Parathyroid adenoma (tissue), 2 donors: ENCODE measurements around the gene ZBTB38.

Experiments used
- H2AFZ ChIP-seq: fragments of 300-600 bp; sonication (generic); one replicate; pipeline ENCODE4 v1.7.0; 2017; ENCODE audit warnings: antibody characterized with exemption, mild to moderate bottlenecking
- H3K27ac ChIP-seq: fragments of 300-600 bp; sonication (generic); one replicate; pipeline ENCODE4 v1.7.0; 2017
- H3K27me3 ChIP-seq: fragments of 300-600 bp; sonication (generic); one replicate; pipeline ENCODE4 v1.7.0; 2017; ENCODE audit warnings: low read length; ENCODE audit not compliant: control insufficient read depth, insufficient read depth
- H3K36me3 ChIP-seq: fragments of 300-600 bp; sonication (generic); one replicate; pipeline ENCODE4 v1.7.0; 2017; ENCODE audit warnings: low read length; ENCODE audit not compliant: control insufficient read depth, insufficient read depth
- H3K4me1 ChIP-seq: fragments of 300-600 bp; sonication (generic); one replicate; pipeline ENCODE4 v1.7.0; 2017; ENCODE audit warnings: control low read depth
- H3K4me2 ChIP-seq: fragments of 300-600 bp; sonication (generic); one replicate; pipeline ENCODE4 v1.7.0; 2017; ENCODE audit warnings: low read length
- H3K4me3 ChIP-seq: fragments of 300-600 bp; sonication (generic); one replicate; pipeline ENCODE4 v1.7.0; 2017; ENCODE audit warnings: low read depth, low read length
- H3K79me2 ChIP-seq: fragments of 300-600 bp; sonication (generic); one replicate; pipeline ENCODE4 v1.7.0; 2017; ENCODE audit warnings: control low read depth
- H3K9ac ChIP-seq: fragments of 300-600 bp; sonication (generic); one replicate; pipeline ENCODE4 v1.7.0; 2017; ENCODE audit warnings: mild to moderate bottlenecking
- H3K9me3 ChIP-seq: fragments of 300-600 bp; sonication (generic); one replicate; pipeline ENCODE4 v1.7.0; 2017; ENCODE audit warnings: low read length; ENCODE audit not compliant: control insufficient read depth
- TF ChIP-seq, protein P1 (sequence below): fragments of 300-600 bp; sonication (generic); IDR thresholded peaks from one replicate; pipeline ENCODE4 v1.7.0; 2017; ENCODE audit warnings: antibody characterized with exemption, mild to moderate bottlenecking
- donor health status: primary hyperparathyroidism.

ZBTB38 gene

DNA sequence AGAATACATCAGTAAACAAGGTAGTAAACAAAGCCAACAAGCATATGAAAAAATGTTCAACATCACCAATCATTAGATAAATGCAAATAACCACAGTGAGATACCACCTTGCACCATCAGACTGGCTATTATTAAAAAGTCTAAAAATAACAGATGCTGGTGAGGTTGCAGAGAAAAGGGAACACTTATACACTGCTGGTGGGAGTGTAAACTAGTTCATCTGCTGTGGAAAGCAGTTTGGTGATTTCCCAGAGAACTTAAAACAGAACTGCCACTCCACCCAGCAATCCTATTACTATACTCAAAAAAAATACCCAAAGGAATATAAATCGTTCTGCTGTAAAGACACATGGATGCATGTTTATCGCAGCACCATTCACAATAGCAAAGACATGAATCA, 30.3 kb upstream of the ZBTB38 start:
- Histone ChIP-seq H2AFZ (no peak overlapping the region), H3K4me2 (no peak overlapping the region), H3K36me3 (no peaks in the 10 kb centered on the region), H3K4me3 (no peak overlapping the region), H3K9me3 (no peaks in the 10 kb centered on the region), H3K9ac (no peak overlapping the region), H3K27me3 (no peaks in the 10 kb centered on the region), H3K79me2 (no peaks in the 10 kb centered on the region), H3K4me1 (no peaks in the 10 kb centered on the region), H3K27ac (no peak overlapping the region)
- TF ChIP-seq, protein P1, sequence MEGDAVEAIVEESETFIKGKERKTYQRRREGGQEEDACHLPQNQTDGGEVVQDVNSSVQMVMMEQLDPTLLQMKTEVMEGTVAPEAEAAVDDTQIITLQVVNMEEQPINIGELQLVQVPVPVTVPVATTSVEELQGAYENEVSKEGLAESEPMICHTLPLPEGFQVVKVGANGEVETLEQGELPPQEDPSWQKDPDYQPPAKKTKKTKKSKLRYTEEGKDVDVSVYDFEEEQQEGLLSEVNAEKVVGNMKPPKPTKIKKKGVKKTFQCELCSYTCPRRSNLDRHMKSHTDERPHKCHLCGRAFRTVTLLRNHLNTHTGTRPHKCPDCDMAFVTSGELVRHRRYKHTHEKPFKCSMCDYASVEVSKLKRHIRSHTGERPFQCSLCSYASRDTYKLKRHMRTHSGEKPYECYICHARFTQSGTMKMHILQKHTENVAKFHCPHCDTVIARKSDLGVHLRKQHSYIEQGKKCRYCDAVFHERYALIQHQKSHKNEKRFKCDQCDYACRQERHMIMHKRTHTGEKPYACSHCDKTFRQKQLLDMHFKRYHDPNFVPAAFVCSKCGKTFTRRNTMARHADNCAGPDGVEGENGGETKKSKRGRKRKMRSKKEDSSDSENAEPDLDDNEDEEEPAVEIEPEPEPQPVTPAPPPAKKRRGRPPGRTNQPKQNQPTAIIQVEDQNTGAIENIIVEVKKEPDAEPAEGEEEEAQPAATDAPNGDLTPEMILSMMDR = no peak

DNA sequence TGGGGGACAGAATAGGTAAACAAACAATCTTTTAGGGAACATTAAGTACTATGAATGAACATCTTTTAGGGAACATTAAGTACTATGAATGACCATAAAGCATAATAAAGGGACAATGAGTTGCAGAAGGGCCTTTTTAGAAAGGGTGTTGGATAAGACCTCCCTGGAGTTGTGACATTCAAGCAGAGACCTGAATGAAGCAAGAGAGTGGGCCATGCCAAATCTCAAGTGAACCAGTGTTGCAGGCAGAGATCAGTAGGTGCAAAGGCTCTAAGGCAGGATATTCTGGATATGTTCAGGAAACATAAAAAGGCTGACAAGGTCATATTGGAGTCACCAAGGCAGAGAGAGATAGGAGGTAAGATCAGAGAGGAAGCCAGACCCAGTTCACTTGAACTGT, 29.4 kb upstream of the ZBTB38 start:
- H3K36me3 ChIP-seq = no peaks in the 10 kb centered on the region
- no peaks in the 10 kb centered on the region for H3K27me3 ChIP-seq

DNA sequence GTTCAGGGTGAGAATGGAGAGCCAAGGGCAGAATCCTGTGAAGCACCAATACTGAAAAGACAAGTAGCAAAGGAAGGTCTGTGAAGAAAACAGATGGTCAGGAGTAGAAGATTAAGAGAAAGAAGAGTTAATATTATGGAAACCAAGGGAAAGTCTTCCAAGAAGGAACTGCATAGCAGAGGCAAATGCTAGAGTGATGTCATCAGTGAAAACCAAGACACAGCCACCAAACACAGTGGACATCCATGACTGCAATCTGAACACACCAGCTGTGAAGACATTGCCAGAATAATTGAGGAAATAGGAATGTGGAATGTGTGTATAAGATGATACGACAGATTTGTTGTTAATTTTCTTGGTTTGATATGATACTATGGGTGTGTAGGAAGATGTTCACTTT, 26.8 kb upstream of the ZBTB38 start:
- no peak overlapping the region for H3K4me3 ChIP-seq
- no peaks in the 10 kb centered on the region for H3K36me3 ChIP-seq
- H3K79me2 ChIP-seq = no peaks in the 10 kb centered on the region
- H3K4me1 ChIP-seq = no peaks in the 10 kb centered on the region
- no peak overlapping the region for H2AFZ ChIP-seq
- H3K9ac ChIP-seq = no peak overlapping the region
- no peak overlapping the region for H3K27ac ChIP-seq
- no peaks in the 10 kb centered on the region for H3K9me3 ChIP-seq
- TF ChIP-seq, protein P1 = no peak
- no peak overlapping the region for H3K4me2 ChIP-seq
- H3K27me3 ChIP-seq = no peaks in the 10 kb centered on the region

More for the DNA sequence above, 29.4 kb upstream of the ZBTB38 start:
- Histone ChIP-seq H3K9me3 (no peaks in the 10 kb centered on the region), H3K79me2 (no peaks in the 10 kb centered on the region), H2AFZ (peak overlapping the region; percentile 9), H3K4me3 (no peak overlapping the region), H3K9ac (no peak overlapping the region), H3K4me2 (no peak overlapping the region), H3K4me1 (no peaks in the 10 kb centered on the region), H3K27ac (no peak overlapping the region)
- TF ChIP-seq, protein P1 = no peak

DNA sequence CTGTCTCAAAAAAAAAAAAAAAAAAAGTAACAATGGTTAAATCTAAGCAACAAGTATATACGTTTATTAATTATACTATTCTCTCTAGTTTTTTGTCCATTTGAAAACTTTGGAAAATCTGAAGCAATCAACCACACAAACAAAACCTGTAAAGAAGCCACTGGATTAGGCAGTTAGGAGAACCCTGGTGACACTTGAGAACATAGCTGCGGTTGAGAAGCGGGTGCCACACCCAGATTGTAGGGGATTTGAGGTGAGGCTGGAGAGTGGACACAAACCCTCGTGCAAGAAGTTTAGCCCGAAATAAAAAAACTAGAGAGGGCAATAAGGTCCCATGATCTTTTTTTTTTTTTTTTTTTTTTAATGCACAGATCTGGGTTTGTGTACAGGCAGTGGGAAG, 25.9 kb upstream of the ZBTB38 start:
- no peaks in the 10 kb centered on the region for H3K4me1 ChIP-seq
- no peak overlapping the region for H3K9ac ChIP-seq
- TF ChIP-seq, protein P1 = no peak
- H2AFZ ChIP-seq = no peak overlapping the region
- H3K27me3 ChIP-seq = no peaks in the 10 kb centered on the region
- no peaks in the 10 kb centered on the region for H3K36me3 ChIP-seq
- no peaks in the 10 kb centered on the region for H3K9me3 ChIP-seq
- H3K79me2 ChIP-seq = no peaks in the 10 kb centered on the region
- no peak overlapping the region for H3K4me3 ChIP-seq
- H3K4me2 ChIP-seq = no peak overlapping the region
- no peak overlapping the region for H3K27ac ChIP-seq

DNA sequence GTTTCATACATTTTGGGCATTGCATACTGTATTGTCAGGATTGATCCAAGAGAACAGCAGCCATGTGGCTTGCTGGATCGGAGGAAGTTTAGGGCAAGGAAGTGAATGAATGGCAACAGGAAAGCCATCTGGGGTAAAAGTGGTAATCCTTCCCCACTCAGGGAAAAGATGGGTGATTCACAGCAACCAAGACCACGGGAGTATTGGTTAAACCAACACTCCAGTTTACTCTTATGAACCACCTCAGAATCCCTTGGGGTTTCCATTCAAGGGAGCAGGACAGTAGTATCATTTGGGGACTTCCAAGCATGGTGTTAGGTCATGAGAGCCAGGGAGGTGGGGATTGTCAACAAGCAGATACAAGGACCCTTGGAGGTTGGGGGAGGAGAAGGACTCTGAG, 25.2 kb upstream of the ZBTB38 start:
- Histone ChIP-seq H3K36me3 (no peaks in the 10 kb centered on the region), H3K4me1 (no peaks in the 10 kb centered on the region), H3K79me2 (no peaks in the 10 kb centered on the region), H3K9me3 (no peaks in the 10 kb centered on the region), H3K4me2 (no peak overlapping the region), H3K4me3 (no peak overlapping the region), H3K27me3 (no peaks in the 10 kb centered on the region), H3K9ac (no peak overlapping the region), H3K27ac (no peak overlapping the region), H2AFZ (no peak overlapping the region)
- TF ChIP-seq, protein P1 = no peak
